DMS153 (cell line): Measurements from ENCODE around the gene LIX1.
"Not testable (repeated sequence)": the region's sequence is repeated elsewhere in the genome, so short reads cannot be mapped to it uniquely, and the experiment has no call there.

Source experiments
- DNase-seq: peaks from one replicate; lab custom pipeline; 2025; lab: John Stamatoyannopoulos, UW

LIX1 gene

GRCh38 chr5:97141031-97141430, 1.4 kb downstream of the LIX1 start:
- no peak for DNase-seq

GRCh38 chr5:97140250-97140649, 2.2 kb downstream of the LIX1 start:
- DNase-seq = not testable (repeated sequence)

- DNase-seq = no peak
Observed at GRCh38 chr5:97136475-97136874, 5.9 kb downstream of the LIX1 start.

- DNase-seq = no peak
Observed at GRCh38 chr5:97135868-97136267, 6.5 kb downstream of the LIX1 start.

GRCh38 chr5:97134634-97135033, 7.8 kb downstream of the LIX1 start:
- no peak for DNase-seq

- DNase-seq = no peak
Observed at GRCh38 chr5:97133101-97133500, 9.3 kb downstream of the LIX1 start.

GRCh38 chr5:97131921-97132320, 10.5 kb downstream of the LIX1 start:
- no peak for DNase-seq

GRCh38 chr5:97131139-97131710, 11.2 kb downstream of the LIX1 start:
- no peak for DNase-seq

- no peak for DNase-seq
Observed at GRCh38 chr5:97127727-97128126, 14.7 kb downstream of the LIX1 start.

GRCh38 chr5:97125125-97125683, 17.2 kb downstream of the LIX1 start:
- no peak for DNase-seq

- no peak for DNase-seq
Observed at GRCh38 chr5:97124335-97124734, 18.1 kb downstream of the LIX1 start.

- DNase-seq = no peak
Observed at GRCh38 chr5:97121848-97122247, 20.6 kb downstream of the LIX1 start.

- DNase-seq = no peak
Observed at GRCh38 chr5:97120195-97120594, 22.2 kb downstream of the LIX1 start.

GRCh38 chr5:97119007-97119390, 23.4 kb downstream of the LIX1 start:
- DNase-seq = no peak

GRCh38 chr5:97118261-97119006, 24.0 kb downstream of the LIX1 start:
- no peak for DNase-seq

- DNase-seq = no peak
Observed at GRCh38 chr5:97115932-97116331, 26.5 kb downstream of the LIX1 start.

GRCh38 chr5:97112230-97112629, 30.2 kb downstream of the LIX1 start:
- no peak for DNase-seq

- no peak for DNase-seq
Observed at GRCh38 chr5:97111616-97112015, 30.8 kb downstream of the LIX1 start.

- no peak for DNase-seq
Observed at GRCh38 chr5:97111004-97111403, 31.4 kb downstream of the LIX1 start.

GRCh38 chr5:97107318-97107717, 35.1 kb downstream of the LIX1 start:
- no peak for DNase-seq

- no peak for DNase-seq
Observed at GRCh38 chr5:97106216-97106581, 36.2 kb downstream of the LIX1 start.

GRCh38 chr5:97105501-97106215, 36.8 kb downstream of the LIX1 start:
- DNase-seq = no peak

GRCh38 chr5:97102010-97102470, 40.4 kb downstream of the LIX1 start:
- DNase-seq = no peak
